OCI-LY1 (cell line): ENCODE measurements around the gene MTMR8.

ENCODE experiments used
- EZH2 ChIP-seq: fragments of 200-600 bp; sonication (generic), shearing (Covaris generic); IDR thresholded peaks from 2 replicates; pipeline ENCODE4 v1.8.0; 2017; ENCODE audit warnings: borderline replicate concordance, mixed run types, mild to moderate bottlenecking, antibody characterized with exemption, low read length, moderate library complexity, mixed read lengths
- TF ChIP-seq, protein P1 (sequence below): fragments of 200-600 bp; sonication (generic), shearing (Covaris generic); IDR thresholded peaks from 2 replicates; pipeline ENCODE4 v1.5.1; 2017; ENCODE audit warnings: mild to moderate bottlenecking, antibody characterized with exemption, low read length, moderate library complexity, mixed read lengths

DNA sequence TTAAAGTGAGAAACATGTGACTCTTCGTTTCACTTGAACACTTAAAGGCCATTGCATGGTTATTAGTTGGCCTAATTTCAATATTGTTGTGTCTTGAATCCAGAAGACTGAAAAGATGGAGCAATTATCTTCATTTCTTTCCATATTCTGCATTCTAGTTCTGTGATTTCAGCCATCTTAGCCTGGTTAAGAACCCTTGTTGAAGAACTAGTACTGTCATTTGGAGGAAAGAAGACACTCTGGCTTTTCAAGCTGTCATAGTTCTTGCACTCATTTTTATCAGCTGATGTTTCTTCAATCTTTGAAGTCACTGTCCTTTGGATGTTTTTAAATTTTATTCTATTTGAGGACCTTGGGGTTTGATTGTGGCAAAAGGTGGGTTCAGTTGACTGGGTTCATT, 81.6 kb downstream of the MTMR8 start:
- TF ChIP-seq, protein P1, sequence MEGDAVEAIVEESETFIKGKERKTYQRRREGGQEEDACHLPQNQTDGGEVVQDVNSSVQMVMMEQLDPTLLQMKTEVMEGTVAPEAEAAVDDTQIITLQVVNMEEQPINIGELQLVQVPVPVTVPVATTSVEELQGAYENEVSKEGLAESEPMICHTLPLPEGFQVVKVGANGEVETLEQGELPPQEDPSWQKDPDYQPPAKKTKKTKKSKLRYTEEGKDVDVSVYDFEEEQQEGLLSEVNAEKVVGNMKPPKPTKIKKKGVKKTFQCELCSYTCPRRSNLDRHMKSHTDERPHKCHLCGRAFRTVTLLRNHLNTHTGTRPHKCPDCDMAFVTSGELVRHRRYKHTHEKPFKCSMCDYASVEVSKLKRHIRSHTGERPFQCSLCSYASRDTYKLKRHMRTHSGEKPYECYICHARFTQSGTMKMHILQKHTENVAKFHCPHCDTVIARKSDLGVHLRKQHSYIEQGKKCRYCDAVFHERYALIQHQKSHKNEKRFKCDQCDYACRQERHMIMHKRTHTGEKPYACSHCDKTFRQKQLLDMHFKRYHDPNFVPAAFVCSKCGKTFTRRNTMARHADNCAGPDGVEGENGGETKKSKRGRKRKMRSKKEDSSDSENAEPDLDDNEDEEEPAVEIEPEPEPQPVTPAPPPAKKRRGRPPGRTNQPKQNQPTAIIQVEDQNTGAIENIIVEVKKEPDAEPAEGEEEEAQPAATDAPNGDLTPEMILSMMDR, result no peak
- no peak for TF ChIP-seq EZH2
